Measurements from ENCODE around the gene SYTL3.

Gene SYTL3

GRCh38 chr6:158769771-158770432, 120.0 kb downstream of the SYTL3 start:
- Histone ChIP-seq H3K4me2 (ENCODE audit: low read length) (no peak overlapping the region), H3K36me3 (ENCODE audit: insufficient read depth, low read length) (peaks cover 100% of the 10 kb centered on the region), H3K9me2 (ENCODE audit: low read depth, low read length) (no peaks in the 10 kb centered on the region), H3K9me3 (ENCODE audit: low read length) (no peaks in the 10 kb centered on the region), H3K27ac (ENCODE audit: low read depth, low read length, poor library complexity, severe bottlenecking) (no peak overlapping the region), H4K20me1 (ENCODE audit: insufficient read depth, low read length) (no peaks in the 10 kb centered on the region), H3K79me2 (ENCODE audit: insufficient read depth, low read length) (no peaks in the 10 kb centered on the region), H3K4me1 (ENCODE audit: insufficient read depth, low read length, severe bottlenecking) (no peaks in the 10 kb centered on the region), H3F3A (ENCODE audit: insufficient read depth, low read length) (peaks cover 6% of the 10 kb centered on the region; the same call in 1 of the 2 replicates), H3K4me3 (ENCODE audit: low read depth, low read length, poor library complexity, severe bottlenecking) (no peak overlapping the region), H3K27me3 (ENCODE audit: insufficient read depth, low read length) (no peaks in the 10 kb centered on the region), H2AFZ (ENCODE audit: low read length) (no peak overlapping the region), H3K9ac (ENCODE audit: low read length) (no peak overlapping the region)
- no peak for TF ChIP-seq CTCF (IDR thresholded peaks at IDR 0.05; ENCODE audit: low read length)
- TF ChIP-seq EZH2 (IDR thresholded peaks at IDR 0.05; ENCODE audit: borderline replicate concordance, low read length), result no peak

- H3F3A ChIP-seq (ENCODE audit: insufficient read depth, low read length), result peaks cover 6% of the 10 kb centered on the region; the same call in 1 of the 2 replicates
- H3K4me2 ChIP-seq (ENCODE audit: low read length), result no peak overlapping the region
- no peak overlapping the region for H3K4me3 ChIP-seq (ENCODE audit: low read depth, low read length, poor library complexity, severe bottlenecking)
- H3K4me1 ChIP-seq (ENCODE audit: insufficient read depth, low read length, severe bottlenecking), result no peaks in the 10 kb centered on the region
- TF ChIP-seq CTCF (IDR thresholded peaks at IDR 0.05; ENCODE audit: low read length) (no peak), EZH2 (IDR thresholded peaks at IDR 0.05; ENCODE audit: borderline replicate concordance, low read length) (no peak)
- no peak overlapping the region for H3K9ac ChIP-seq (ENCODE audit: low read length)
- no peaks in the 10 kb centered on the region for H3K9me3 ChIP-seq (ENCODE audit: low read length)
- H3K27ac ChIP-seq (ENCODE audit: low read depth, low read length, poor library complexity, severe bottlenecking), result no peak overlapping the region
- H3K27me3 ChIP-seq (ENCODE audit: insufficient read depth, low read length), result no peaks in the 10 kb centered on the region
- H4K20me1 ChIP-seq (ENCODE audit: insufficient read depth, low read length), result no peaks in the 10 kb centered on the region
- H3K79me2 ChIP-seq (ENCODE audit: insufficient read depth, low read length), result no peaks in the 10 kb centered on the region
- no peak overlapping the region for H2AFZ ChIP-seq (ENCODE audit: low read length)
- H3K9me2 ChIP-seq (ENCODE audit: low read depth, low read length), result no peaks in the 10 kb centered on the region
- peaks cover 100% of the 10 kb centered on the region for H3K36me3 ChIP-seq (ENCODE audit: insufficient read depth, low read length)
Observed at GRCh38 chr6:158770533-158771330, 120.9 kb downstream of the SYTL3 start.

- Histone ChIP-seq H3K4me1 (ENCODE audit: insufficient read depth, low read length, severe bottlenecking) (no peaks in the 10 kb centered on the region), H3K9me2 (ENCODE audit: low read depth, low read length) (no peaks in the 10 kb centered on the region), H4K20me1 (ENCODE audit: insufficient read depth, low read length) (no peaks in the 10 kb centered on the region), H2AFZ (ENCODE audit: low read length) (no peak overlapping the region), H3K9me3 (ENCODE audit: low read length) (no peaks in the 10 kb centered on the region), H3K4me2 (ENCODE audit: low read length) (no peak overlapping the region), H3K27ac (ENCODE audit: low read depth, low read length, poor library complexity, severe bottlenecking) (no peak overlapping the region), H3K79me2 (ENCODE audit: insufficient read depth, low read length) (no peaks in the 10 kb centered on the region), H3K36me3 (ENCODE audit: insufficient read depth, low read length) (peaks cover 100% of the 10 kb centered on the region), H3K27me3 (ENCODE audit: insufficient read depth, low read length) (no peaks in the 10 kb centered on the region), H3F3A (ENCODE audit: insufficient read depth, low read length) (no peaks in the 10 kb centered on the region), H3K9ac (ENCODE audit: low read length) (no peak overlapping the region), H3K4me3 (ENCODE audit: low read depth, low read length, poor library complexity, severe bottlenecking) (no peak overlapping the region)
- TF ChIP-seq CTCF (IDR thresholded peaks at IDR 0.05; ENCODE audit: low read length) (no peak), EZH2 (IDR thresholded peaks at IDR 0.05; ENCODE audit: borderline replicate concordance, low read length) (no peak)
Observed at GRCh38 chr6:158771399-158772152, 121.7 kb downstream of the SYTL3 start.
